Glomerular visceral epithelial cell (primary cell): ENCODE results near the gene ERC2.
"Not testable (repeated sequence)": the region's sequence is repeated elsewhere in the genome, so short reads cannot be mapped to it uniquely, and the experiment has no call there.

Experiments used
- DNase-seq: peaks from one replicate; pipeline ENCODE4 v3.0.0-alpha.2; 2016; ENCODE audit errors: extremely low spot score

The ERC2 gene

DNA sequence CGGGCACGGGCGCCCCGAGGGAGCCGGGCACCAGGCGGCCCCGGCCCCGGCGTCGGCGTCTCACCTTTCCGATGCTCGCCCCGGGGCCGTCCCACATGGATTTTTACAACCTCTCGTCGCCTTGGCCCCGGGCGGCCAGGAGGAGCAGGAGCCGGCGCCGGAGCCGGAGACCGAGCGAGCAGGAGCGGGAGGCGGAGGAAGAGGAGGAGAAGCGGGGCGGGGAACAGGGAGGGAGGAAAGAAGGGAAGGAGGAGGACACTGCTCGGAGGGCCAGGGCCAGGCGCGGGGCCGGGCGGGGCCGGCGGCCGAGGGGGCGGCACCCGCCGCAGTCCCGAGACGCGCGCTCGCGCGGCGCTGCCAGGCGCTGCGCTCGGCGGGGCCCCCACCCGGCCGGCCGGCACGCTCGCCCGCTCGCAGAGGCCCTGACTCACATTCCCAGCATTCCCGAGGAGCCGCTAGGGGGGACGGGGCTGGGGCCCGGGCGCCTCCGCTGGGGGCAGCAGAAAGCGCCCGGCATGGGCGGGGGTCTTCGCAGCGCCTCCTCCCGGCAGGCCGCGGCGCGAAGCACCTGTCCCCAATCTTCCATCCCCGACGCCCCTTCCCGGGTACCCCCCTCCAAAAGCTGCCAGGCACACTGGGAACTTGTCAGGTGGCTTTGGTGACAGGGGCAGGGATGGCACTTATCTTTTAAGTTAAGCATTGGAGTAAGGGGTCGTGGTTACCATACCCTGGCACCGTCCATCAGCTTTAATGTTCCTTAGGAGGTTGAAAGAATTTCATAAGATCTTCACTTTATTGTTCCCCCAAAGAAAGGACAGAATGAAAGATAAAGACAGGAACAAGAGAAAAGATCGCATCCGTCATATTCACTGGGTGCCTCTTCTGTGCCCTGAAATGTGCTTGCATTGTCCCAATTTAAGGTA, at the start of gene ERC2:
Gene ERC2 (minus strand): TSS at position 284 of the 923 bp plus-strand sequence.
- peak; percentile 71 for DNase-seq

DNA sequence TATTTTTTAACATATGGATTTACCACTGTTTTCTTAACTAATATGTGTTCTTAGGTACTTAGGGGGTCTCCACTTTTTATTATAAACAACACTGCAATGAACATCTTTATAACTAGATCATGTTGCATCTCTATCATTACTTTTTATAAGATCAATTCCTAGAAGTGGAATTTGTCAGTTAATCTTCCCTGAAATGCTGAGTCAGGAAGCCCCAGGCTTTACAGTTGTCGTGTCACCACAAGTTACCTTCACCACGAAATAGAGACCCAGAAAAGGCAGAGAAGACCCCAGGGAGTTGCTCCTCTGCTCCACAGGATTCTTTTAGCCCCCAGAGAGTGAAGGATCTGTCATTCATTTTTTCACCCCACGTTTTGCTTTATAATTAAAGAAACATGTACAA, 34.5 kb upstream of the ERC2 start:
- no peak for DNase-seq

DNA sequence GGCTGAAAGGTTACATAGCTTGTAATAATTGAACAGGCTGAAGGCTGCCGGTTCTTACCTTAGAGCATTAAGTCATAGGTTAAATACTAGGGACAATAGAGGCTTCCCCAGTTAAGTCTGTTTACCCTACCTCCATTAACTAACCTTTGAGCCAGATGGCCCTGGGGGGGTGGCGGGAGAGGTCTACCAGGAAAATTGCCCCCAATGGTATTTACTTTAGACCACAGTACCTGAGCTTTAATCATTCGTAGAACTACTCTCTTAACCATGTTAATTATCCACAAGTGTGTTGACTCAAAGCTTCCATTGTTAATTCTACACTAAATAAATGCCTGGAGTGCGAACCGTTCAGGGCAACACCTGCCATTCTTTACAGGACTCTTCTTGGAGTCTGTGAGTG, 28.1 kb upstream of the ERC2 start:
- DNase-seq = not testable (repeated sequence)

DNA sequence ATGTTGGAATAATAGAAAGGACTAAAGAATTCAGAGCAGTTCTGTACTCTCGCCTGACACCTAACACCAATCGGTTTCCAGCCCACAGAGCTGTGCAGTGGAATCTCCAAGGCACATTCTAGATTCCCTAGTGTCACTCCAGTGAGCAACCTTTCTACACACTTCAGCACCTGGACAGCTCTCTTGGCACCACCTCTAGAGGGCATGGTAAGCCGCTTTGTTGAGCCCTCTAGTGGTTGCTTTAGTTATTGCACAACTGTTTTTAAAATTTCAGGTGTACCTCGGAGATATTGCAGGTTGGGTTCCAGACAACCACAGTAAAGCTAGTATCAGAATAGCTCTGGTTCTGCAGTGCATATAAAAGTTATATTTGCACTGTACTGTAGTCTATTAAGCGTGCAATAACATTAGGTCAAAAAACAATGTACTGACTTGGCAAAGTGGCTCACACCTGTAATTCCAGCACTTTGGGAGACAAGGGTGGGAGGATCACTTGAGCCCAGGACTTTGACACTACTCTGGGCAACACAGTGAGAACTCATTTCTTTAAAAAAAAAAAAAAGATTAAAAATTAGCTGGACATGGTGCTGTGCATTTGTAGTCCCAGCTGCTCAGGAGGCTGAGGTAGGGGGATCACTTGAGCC, 26.5 kb upstream of the ERC2 start:
- peak; percentile 77 for DNase-seq

DNA sequence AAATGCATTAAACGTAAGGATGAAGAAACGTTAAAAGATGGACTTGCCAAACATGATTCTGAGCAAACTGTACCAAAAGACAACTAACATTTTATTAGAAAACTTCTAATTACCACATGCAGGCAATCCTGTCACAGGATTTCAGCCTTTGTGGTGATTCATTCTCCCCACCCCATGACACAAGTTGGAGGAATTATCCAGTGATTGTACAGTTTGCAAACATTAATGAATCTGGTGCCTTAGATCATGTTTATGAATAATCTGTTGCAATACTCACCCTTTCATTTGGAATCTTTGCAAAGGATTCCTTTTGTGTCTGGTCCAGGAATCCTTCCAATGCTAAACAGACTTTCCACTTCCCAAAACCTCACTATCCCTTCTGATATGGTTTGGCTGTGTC, 23.3 kb upstream of the ERC2 start:
- DNase-seq = no peak

DNA sequence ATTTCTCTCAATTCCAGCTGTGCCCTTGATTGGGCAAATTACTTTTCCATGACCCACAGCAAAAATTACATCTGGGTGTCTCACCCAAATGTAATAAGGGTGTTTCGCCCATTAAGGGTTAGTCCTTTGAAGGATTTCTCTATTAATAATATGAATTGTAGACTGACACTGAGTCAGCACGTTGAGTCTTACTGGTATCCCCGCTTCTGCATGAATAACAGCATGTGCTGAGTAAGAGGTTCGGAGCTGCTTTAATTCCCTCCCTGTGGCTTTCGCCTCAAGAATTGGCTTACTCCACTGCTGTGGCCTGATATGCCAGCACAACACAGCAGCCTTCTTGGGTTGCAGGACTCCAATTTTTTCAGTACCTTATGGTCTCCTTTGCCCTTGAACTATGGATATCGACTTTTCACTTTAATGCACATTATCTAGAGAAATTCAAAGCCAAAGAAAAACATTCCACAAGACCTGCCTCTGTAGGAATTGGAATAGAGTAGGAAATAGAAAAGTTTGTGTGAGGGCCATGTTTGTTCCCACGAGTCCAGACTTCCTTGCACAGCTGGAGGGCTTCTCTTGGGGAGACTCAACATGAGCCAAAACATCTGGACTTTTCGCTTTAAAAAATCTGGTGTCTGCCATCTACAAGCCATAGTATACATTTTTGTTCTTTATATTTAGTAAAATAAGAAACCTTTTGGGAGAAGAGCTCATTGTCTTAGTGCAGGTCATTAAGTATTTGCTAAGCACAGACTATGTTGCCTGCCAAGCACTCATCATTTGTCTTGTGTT, 20.7 kb upstream of the ERC2 start:
- DNase-seq = no peak

DNA sequence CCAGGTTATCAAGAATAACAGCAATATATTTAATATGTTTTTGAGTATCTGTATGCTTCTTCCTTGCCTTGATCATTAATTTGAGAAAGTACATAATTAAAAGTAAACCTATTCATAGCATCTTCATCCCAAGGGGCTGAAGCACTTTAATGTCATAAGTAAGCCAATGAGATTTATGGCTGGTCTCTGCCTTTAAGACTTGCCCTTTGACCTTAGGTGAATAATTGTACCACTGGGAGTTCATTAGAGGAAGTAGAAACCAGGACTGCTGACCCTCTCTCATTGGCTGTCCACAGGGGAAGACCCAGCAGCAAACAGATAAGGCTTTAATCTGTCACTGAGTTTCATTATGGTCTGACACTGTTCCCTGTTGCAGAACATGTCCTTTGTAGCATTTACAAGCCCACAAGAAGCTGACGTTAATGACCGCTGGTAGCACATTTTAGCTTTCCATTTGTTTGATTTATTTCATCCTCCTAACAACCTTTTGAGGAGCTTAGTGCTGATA, 16.3 kb upstream of the ERC2 start:
- DNase-seq = no peak

DNA sequence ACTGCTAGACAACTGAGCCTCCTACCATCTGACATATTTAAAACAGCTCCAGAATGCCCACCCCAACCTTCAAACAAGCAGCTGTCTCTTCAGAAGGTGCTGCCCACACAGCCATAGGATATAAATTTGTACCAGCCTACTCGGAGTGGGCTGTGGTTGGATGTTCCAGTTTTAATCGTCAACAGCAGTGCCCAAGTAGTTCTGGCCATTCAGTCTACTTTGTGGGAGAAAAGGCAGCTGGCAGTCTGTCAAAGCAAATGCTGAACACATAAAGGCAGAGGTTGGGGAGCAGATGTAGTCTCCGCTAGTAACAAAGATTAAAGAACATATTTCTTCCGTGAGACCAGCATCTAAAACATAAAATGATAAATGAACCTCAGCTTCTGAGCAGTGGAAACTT, 15.9 kb upstream of the ERC2 start:
- no peak for DNase-seq

DNA sequence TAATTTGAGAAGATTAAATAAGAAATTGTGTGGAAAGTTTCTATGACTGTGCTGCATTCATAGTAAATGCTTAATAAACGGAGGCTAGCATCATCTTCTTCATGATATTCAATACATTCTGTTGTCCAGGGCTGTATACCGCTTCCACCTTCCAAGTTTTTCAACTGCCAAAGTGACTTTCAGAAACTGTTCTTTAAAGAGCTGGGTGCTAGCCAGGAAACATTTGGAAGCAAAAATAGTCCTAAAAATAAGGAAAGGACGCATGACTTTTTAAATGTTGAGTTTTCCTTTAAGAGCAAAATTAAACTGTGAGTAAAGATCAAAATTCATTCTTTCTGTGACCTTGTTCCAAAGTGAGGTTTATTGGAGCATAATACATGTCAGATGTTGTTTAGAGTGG, 9.4 kb upstream of the ERC2 start:
- no peak for DNase-seq

DNA sequence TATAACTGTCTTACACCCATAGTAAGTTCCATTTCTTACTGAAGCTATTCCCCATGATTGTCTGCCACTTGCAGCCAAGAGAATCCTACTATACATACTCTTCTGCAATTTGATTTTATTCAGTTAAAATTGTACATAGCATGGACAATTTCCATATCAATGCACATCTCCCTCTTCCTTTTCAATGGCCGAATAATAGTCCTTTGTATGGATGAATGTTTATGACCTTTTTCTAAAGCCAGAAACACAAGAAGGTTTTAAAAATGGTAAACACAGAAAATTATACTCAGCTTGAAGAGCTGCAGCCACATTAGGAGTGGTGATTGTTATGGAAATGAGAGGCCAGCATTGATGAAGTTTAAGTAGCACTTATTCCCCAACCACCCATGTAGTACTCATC, 8.5 kb upstream of the ERC2 start:
- no peak for DNase-seq

DNA sequence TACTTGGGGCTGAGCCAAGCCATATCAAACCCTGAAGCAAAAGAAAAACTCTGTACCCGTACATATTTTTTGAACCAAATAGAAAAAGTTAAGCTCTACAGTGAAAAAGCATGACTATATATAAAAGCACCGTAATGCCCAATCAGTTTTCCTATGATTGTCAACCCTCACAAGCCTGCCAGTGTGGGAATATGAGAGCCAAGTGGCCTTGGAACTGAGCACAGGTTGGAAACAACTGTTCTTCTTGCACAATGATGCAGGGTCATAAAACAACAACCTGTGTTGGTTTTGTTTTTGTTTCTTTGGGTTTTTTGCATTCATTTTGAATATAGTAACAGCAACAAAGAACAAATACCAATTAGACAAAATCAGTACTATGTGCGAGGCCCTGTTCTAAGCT, 3.5 kb upstream of the ERC2 start:
- DNase-seq = no peak

DNA sequence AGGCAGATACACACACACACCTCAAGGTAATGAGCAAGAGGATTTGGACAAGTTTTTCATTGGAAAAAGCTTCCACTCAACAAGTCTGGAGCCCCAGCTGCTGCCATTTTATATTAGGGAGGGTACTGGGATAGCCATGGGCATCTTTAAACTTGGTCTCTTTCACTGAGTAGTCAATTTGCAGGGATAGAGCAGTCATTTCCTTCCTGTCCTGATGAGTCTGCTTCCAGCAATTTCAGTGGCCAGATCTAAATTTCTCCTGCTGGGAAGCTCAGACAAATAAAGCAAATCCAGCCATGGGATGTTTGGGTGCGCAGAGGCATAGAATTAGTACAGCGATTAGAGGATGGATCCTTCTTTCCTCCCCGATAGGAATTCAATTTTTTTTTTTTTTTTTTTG, 874 bp upstream of the ERC2 start:
- DNase-seq = no peak

DNA sequence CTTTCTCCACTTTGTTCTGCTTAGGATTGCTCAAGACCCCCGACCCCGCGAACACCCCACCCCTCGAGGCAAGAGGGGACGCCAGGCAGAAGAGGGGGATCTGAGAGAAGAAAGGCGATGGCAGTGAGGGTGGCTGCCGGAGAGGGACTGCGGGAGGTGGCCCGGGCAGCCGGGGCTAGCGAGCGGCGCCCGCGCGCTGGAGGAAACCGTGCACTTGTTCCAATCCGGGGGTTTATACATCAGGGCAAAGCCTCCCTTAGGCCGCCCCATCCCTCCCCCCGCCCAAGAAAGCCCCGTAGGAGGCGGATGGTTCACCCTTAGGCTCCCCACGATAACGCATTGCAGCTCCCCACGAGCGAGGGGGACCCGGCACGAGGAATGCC, 475 bp downstream of the ERC2 start:
- peak; percentile 3 for DNase-seq

DNA sequence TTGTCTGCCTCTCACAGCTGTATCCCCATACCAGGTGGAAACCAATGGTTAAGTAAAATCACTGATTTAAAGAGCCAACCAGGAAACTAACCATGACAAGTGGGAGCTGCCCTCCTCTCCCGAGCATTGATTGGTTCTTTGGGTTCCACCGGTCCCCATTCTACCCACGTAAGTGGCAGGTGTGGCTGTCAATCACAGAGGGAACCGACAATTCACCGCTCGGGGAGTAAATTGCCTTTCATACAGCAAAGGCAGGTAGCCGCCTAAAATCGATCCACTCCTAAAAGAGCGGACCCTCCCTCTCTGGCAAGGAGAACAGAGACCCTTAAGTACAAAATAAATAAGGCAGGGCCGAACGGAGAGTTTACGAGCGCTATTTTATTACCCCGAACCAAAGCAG, 1.2 kb downstream of the ERC2 start:
- peak; percentile 80 for DNase-seq

DNA sequence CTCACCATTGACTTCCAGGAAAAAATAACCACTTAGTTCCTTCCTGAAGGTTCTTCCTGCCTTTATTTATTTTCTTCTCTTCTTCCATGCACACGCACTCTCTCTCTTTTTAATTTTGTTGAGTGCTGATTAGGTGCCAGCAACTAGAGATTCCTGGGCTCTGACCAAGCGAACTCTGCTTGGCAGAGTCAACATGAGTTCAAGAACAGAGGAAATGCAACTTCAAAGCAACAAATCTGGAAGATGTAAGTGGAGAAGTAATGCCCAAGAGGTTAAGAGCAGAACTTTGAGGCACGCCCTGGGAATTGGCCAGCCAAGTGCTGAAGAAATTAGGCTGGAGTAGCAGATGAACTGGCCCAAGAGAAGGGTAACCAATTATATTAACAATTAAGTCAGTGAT, 8.5 kb downstream of the ERC2 start:
- DNase-seq = no peak

DNA sequence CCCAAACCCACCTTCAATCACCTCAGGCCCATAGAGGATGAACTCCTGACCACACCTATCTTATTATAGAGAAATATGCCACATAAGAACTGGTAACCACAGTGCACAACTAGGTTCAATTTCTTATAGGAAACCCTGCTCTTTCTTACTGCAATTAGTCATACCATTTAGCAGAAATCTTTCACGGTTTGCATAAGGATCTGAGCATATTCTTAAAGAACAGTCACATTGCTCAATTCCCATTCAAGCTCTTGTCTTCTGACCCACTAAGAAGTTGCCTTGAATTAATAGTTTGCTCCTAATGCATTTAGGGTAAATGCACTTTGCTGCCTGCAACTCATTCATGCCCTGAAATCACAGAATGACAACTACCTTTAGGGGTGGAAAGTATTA, 9.2 kb downstream of the ERC2 start:
- DNase-seq = no peak

DNA sequence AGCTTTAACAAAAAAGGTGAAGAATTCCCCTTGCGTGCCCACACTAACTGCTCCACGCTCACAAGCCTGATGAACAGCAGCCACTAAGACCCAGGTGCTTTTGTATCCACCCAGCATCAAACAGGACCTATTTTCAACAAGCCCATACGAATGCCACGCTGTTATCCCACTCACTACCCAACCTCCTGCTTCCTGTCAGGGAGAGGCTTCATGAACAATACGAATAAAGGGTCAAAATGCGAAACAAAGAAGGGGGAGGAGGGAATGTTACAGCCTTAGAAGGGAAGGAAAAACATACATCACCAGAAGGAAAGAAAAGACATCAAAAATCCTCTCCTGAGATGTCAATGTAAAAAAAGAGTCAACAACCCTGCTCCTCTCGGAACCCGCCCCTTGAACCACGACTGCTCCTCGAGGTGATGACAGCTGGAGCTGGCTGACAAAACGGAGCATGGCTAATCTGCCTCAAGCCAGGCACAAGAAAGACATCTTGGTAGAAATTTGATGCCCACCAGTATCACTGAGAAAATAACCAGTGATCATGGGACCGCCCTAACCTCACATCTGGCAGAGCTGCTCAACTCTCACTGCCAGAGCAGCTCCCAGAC, 9.7 kb downstream of the ERC2 start:
- no peak for DNase-seq

DNA sequence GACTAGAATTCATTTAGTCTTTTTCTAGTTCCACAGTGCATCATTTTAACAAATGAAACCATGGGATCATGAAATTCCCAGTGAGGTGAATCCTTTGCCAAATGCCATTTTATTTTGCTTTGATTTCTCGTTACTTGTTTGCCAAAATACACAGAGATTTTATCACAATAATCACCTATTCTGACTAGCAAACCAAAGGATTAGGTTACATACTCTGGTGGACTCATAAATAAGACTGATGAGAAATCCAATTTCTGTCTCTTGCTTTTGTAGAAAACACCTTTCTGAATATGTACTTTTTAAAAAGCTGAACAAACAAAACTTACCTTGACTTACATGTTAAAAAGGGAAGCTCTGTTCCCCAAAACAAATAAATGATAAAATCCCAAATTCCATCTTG, 12.2 kb downstream of the ERC2 start:
- DNase-seq = no peak

DNA sequence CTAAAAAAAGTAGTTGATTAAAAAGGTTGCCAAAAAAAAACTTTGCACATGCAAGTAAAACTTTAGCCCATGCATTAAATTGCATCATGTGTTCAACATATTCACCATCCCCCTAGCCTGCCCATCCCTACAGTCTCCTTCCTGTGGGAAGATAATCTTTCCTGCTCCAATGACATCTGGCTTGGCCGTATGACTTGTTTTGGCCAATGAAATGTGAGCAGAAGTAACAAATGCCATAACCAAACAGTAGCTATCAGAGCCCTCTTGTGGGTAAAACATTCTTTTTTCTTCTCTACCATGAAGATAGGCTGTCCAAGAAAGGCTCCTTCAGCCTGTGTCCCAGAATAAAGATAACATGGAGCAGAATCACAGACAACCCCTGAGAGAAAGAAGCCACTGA, 15.3 kb downstream of the ERC2 start:
- DNase-seq = no peak

DNA sequence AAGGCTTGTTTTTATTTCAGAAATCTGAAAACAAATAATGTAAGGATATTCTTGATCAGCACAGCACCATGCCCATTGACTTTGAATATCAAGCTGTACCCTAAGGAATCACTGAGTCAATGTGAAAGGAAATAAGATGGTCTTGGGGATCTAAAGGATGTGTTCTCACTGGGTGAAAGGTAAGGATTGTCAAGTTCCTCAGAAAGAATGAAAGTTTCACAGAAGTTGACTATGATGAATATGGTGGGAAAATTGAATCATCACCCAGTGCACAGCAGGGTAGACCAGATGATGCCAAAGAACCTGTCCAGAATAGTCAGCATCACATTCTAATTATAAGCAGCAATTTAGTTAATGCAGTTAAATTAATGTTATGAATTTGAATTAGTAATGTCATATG, 16.2 kb downstream of the ERC2 start:
- DNase-seq = no peak

DNA sequence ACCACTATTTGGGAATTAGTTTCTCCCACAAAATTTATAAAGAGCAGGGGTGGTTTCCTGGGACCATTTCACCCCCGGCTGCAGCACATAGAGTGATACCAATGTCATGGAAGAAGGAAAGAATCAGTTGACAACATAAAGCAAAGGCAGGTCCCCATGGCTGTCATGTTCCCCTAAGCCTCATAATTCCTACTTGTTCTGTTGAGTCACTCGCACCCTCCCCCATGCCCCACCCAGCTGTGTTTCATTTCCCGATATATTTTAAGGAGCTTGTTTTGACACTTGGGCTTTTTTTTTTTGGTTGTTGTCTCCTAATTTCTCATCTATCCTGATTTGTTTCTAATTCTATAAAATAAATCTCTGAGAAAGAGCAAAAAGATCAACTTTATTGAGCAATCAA, 24.9 kb downstream of the ERC2 start:
- no peak for DNase-seq

DNA sequence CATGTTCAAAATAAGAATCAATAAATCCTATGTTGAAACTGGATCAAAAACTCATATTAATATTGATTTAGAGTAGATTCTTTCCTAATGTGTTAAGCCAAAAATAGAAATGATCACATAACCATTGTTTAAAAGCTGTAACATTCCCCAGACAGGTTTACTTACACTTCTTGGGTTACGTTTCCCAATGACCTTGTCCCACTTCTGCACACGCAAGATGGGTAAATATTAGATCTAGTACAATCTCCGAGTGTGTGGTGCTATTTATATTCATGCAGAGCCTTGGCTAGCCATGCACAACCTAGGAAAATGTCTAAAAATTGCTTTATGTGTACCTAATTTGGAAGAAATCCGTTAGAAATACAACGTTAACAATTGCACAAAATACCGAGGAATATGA, 39.6 kb downstream of the ERC2 start:
- no peak for DNase-seq
